Anterior cingulate cortex (tissue), 58 donors: ENCODE results near the gene PTCRA.
"Not testable (repeated sequence)": the region's sequence is repeated elsewhere in the genome, so short reads cannot be mapped to it uniquely, and the experiment has no call there.

ENCODE experiments used
- DNase-seq, 58 donors: peaks; one replicate each; lab custom pipeline; 2025; lab: John Stamatoyannopoulos, UW

PTCRA gene

GRCh38 chr6:42915732-42916131 is at the start of gene PTCRA:
Gene PTCRA, plus strand, starts transcription at chr6:42916053. Its CDS starts 17 bp downstream, at chr6:42916070.
- DNase-seq = no peak

- no peak for DNase-seq
Observed at GRCh38 chr6:42870145-42870936, 45.5 kb upstream of the PTCRA start.

GRCh38 chr6:42871711-42872110 is 44.1 kb upstream of the PTCRA start:
- no peak for DNase-seq

- no peak for DNase-seq
Observed at GRCh38 chr6:42873313-42873712, 42.5 kb upstream of the PTCRA start.

GRCh38 chr6:42877695-42878094 is 38.2 kb upstream of the PTCRA start:
- no peak for DNase-seq

- DNase-seq = peak; percentile 51 to 98 (median 90)
Observed at GRCh38 chr6:42879372-42880239, 36.2 kb upstream of the PTCRA start, which contains the start of gene RPL7L1. Gene RPL7L1, plus strand, starts transcription at chr6:42879616. Its CDS starts 295 bp downstream, at chr6:42879911.

GRCh38 chr6:42880240-42880817 is 35.5 kb upstream of the PTCRA start:
- not testable (repeated sequence) for DNase-seq

GRCh38 chr6:42880871-42881270 is 35.0 kb upstream of the PTCRA start:
- not testable (repeated sequence) for DNase-seq

- no peak for DNase-seq
Observed at GRCh38 chr6:42885702-42886101, 30.2 kb upstream of the PTCRA start.

- not testable (repeated sequence) for DNase-seq
Observed at GRCh38 chr6:42888201-42888600, 27.7 kb upstream of the PTCRA start.

GRCh38 chr6:42889815-42890214 is 26.0 kb upstream of the PTCRA start:
- no peak for DNase-seq

GRCh38 chr6:42890311-42891198 is 25.3 kb upstream of the PTCRA start:
- peak; percentile 39 to 96 (median 88) for DNase-seq

- no peak for DNase-seq
Observed at GRCh38 chr6:42891199-42891722, 24.6 kb upstream of the PTCRA start.

GRCh38 chr6:42894041-42894828 is 21.6 kb upstream of the PTCRA start:
- not testable (repeated sequence) for DNase-seq

GRCh38 chr6:42896178-42896719 is 19.6 kb upstream of the PTCRA start:
- DNase-seq = no peak

- DNase-seq = peak in 48 of 58 donors; percentile 2 to 73 (median 31)
Observed at GRCh38 chr6:42898891-42899361, 16.9 kb upstream of the PTCRA start.

GRCh38 chr6:42899871-42900270 is 16.0 kb upstream of the PTCRA start:
- no peak for DNase-seq

GRCh38 chr6:42901538-42901957 is 14.3 kb upstream of the PTCRA start:
- DNase-seq = peak in 53 of 58 donors; percentile 13 to 82 (median 47)
